Erythroblast (primary cell): ENCODE measurements around the gene ATRNL1.

Experiments
- GATA1 ChIP-seq: IDR thresholded peaks from 2 replicates; pipeline ENCODE4 v1.6.1; 2011; ENCODE audit warnings: low read depth, mild to moderate bottlenecking, control low read depth, low read length, moderate library complexity
- POLR2A ChIP-seq: IDR thresholded peaks from 2 replicates; pipeline ENCODE4 v1.6.1; 2011; ENCODE audit warnings: mild to moderate bottlenecking, low read length

DNA sequence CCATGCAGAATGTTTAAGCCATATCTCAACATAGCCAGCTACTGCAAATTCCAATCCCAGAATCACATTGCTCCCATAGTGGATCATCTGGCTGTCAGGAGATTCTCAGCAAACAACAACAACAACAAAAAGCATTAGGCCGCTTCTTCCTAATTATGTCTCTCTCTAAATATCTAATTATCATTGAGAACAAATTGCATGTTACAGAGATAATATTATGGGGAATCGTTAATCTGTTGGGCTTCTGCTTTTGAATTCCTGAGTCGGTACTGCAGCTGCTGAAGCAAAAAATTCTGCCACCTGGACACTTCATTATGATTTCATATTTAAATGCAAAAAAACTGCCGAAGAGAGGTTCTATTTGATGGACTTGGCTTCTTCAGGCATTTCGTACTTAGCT, 791.2 kb downstream of the ATRNL1 start:
- no peak for TF ChIP-seq POLR2A
- no peak for TF ChIP-seq GATA1
